Myocyte (in vitro differentiated cells): ENCODE results near the gene RIC8B. TPM values are rescaled to one million over a fixed set of nuclear protein-coding genes. Genes with fewer than 3 reads are reported as not detected.
A peak's percentile ranks its signal among the peaks of the same experiment; 100 is the strongest.

Experiments used
- DNase-seq: peaks from one replicate; pipeline ENCODE4 v3.0.0-alpha.2; 2012; ENCODE audit warnings: low read depth
- total RNA-seq: library from RNA; depleted of rRNA; stranded (reverse); fragments of >200 nt; gene quantifications from 2 replicates; pipeline ENCODE4 v1.2.3, GENCODE V29; 2014

RIC8B gene
- total RNA-seq, 1 donor from 2014 or later = 7.6 TPM

- DNase-seq = peak; percentile 8
These were observed 93.2 kb downstream of the RIC8B start for GRCh38 chr12:106867651-106868050.

GRCh38 chr12:106868982-106869700 lies 94.7 kb downstream of the RIC8B start:
- no peak for DNase-seq

- no peak for DNase-seq
These were observed 95.6 kb downstream of the RIC8B start for GRCh38 chr12:106870116-106870515.

- peak; percentile 43 for DNase-seq
These were observed 97.0 kb downstream of the RIC8B start for GRCh38 chr12:106871477-106871876.

- no peak for DNase-seq
These were observed 99.5 kb downstream of the RIC8B start for GRCh38 chr12:106873983-106874382.

GRCh38 chr12:106878804-106879203 lies 104.3 kb downstream of the RIC8B start:
- DNase-seq = no peak

GRCh38 chr12:106879612-106880011 lies 105.1 kb downstream of the RIC8B start:
- DNase-seq = no peak

GRCh38 chr12:106883426-106883825 lies 108.9 kb downstream of the RIC8B start:
- DNase-seq = peak; percentile 65

- DNase-seq = no peak
These were observed 110.5 kb downstream of the RIC8B start for GRCh38 chr12:106885026-106885425.

GRCh38 chr12:106885541-106886249 lies 111.2 kb downstream of the RIC8B start:
- DNase-seq = no peak

- DNase-seq = no peak
These were observed 112.5 kb downstream of the RIC8B start for GRCh38 chr12:106886932-106887331.

- DNase-seq = no peak
These were observed 114.0 kb downstream of the RIC8B start for GRCh38 chr12:106888348-106888970.

GRCh38 chr12:106889326-106889725 lies 114.8 kb downstream of the RIC8B start:
- no peak for DNase-seq

- DNase-seq = no peak
These were observed 115.6 kb downstream of the RIC8B start for GRCh38 chr12:106889950-106890626.

- DNase-seq = no peak
These were observed 117.6 kb downstream of the RIC8B start for GRCh38 chr12:106892075-106892474.

- no peak for DNase-seq
These were observed 119.0 kb downstream of the RIC8B start for GRCh38 chr12:106893451-106893850.

- no peak for DNase-seq
These were observed 120.3 kb downstream of the RIC8B start for GRCh38 chr12:106894774-106895173.

GRCh38 chr12:106896603-106897002 lies 122.1 kb downstream of the RIC8B start:
- no peak for DNase-seq

GRCh38 chr12:106897082-106897481 lies 122.6 kb downstream of the RIC8B start:
- DNase-seq = peak; percentile 21

- DNase-seq = no peak
These were observed 123.8 kb downstream of the RIC8B start for GRCh38 chr12:106897981-106898901.

GRCh38 chr12:106900554-106900953 lies 126.1 kb downstream of the RIC8B start:
- DNase-seq = no peak
